Measurements from ENCODE around the gene DBX1.

GRCh38 chr11:20138707-20139106 lies 21.6 kb downstream of the DBX1 start:
- TF ChIP-seq CTCF (IDR thresholded peaks at IDR 0.05; ENCODE audit: low read depth, low read length) (no peak), EZH2phosphoT487 (IDR thresholded peaks at IDR 0.05; ENCODE audit: low read depth) (no peak)

All from OCI-LY3 (cell line).